GM21515 (cell line): Measurements from ENCODE around the gene RABEP2.
"Not testable (repeated sequence)": the region's sequence is repeated elsewhere in the genome, so short reads cannot be mapped to it uniquely, and the experiment has no call there.

Experiments used
- ATAC-seq: cut with Tn5 transposase; IDR thresholded peaks from one replicate; pipeline ENCODE4 v1.9.1; 2021; ENCODE audit not compliant: unreplicated experiment

Gene RABEP2

DNA sequence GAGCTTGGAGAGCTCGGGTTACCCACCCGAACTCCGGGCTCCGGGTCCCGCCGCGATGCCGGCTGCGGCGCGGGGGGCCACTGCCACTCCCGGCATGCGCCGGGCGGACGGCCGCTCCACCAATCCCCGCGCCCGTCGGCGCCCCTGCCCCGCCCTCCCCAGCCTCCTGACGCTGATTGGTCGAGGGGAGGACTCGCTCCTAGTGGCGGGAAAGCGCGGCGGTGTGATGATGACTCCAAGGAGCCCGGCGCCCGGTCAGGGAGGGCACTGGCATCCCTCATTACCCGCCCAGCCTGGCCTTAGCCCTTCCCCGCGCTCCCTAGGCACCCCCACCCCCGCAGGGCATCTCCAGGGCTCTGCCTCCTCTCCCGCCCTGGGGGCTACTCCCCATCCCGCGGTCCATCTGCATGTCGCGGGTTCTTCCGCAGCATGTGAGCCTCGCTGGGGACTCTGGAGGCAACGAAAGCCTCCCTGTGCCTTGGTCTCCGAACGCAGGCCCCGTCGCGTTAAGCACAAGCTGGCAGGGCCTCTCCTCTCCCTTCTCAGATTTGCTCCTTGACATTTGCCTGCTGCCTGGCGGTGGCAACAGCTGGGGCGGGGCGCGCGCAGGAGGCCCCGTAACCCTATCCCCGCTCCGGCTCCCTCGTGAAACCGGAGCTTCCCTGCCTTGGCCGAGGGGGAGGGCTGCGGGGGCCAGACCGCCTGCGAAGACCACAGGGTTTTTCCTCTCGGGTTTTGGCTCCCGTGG, 45.0 kb downstream of the RABEP2 start:
- ATAC-seq = peak; percentile 74

DNA sequence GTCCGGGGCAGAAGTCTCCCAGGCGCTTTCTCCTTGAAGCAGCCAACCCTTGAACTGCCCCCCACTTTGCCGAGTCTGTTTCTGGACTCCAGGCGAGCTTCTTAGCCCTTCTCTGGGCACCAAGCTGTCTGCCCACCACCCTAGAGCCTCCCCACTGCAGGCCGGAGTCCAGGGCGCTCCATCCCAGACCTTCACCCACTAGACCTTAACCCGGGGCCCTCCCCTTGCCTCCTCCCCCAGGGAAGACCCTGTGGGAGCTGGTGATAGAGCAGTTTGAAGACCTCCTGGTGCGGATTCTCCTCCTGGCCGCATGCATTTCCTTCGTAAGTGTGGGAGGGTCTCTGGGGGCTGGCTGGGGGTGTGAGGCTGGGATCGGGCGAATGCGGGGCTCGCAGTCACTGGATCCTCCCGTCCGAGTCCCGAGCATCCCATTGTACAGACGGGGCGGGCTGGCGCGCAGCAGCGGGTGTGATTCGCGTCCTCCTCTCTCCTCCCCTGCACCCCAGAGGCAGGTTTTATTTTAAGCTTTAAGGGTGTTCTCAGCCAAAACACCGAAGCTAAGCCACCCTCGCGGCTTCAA, 45.7 kb downstream of the RABEP2 start:
- peak; percentile 19 for ATAC-seq

DNA sequence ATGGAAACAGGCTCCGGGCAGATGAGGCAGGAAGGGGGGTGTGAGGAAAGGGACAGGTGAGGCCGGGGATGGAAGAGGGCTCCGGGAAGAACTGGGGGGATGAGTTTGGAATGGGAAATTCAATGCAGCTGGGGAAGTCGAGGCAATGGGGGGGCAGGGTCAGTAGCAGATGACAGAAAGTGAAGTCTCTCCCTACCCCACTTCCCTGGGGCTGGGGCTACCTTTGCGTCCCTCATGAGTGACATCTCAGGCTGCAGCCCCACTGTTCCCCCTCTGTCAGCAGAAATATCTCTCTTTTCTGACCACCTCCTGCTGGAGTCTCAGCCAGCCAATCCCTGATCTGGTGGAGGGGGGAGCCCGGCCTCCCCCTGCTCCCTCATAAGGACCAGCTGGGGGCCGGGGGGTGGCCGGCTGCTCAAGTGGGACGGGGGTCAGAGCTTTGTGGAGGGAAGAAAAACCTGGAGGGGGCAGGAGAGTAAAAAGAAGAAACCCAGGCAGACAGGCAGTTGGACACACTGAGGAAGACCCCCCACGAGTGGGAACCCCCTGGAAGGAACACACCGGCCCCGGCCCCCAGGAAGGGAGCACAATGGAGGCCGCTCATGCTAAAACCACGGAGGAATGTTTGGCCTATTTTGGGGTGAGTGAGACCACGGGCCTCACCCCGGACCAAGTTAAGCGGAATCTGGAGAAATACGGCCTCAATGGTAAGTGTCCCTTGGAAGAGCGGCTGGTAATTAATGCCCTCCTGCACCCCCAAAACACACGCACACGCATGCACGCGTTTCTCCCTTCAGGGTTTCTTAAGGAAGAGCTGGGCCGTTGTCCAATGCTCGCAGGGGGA, 46.7 kb downstream of the RABEP2 start, which contains the start of gene ATP2A1:
TSS of gene ATP2A1 (plus strand) at position 406 of the 844 bp plus-strand sequence. CDS start at position 590, 184 bp downstream.
- ATAC-seq = no peak

DNA sequence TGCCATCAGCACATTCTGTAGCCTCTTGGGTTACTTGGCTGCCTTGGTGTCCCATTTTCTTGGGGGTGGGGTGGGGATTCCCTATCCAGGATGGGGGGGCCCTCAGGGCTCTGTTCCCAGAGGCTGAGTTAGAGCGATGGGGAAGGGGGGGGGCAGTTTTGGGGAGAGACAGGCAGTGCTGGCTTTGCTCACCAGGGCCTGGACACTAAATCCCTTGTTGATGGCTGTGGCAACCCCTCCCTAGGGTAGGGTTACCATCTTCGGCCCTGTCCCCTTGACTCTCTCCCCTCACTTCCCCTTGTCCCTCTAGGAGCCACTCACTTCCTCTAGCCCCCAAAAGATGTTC, 47.4 kb downstream of the RABEP2 start:
- ATAC-seq = no peak

DNA sequence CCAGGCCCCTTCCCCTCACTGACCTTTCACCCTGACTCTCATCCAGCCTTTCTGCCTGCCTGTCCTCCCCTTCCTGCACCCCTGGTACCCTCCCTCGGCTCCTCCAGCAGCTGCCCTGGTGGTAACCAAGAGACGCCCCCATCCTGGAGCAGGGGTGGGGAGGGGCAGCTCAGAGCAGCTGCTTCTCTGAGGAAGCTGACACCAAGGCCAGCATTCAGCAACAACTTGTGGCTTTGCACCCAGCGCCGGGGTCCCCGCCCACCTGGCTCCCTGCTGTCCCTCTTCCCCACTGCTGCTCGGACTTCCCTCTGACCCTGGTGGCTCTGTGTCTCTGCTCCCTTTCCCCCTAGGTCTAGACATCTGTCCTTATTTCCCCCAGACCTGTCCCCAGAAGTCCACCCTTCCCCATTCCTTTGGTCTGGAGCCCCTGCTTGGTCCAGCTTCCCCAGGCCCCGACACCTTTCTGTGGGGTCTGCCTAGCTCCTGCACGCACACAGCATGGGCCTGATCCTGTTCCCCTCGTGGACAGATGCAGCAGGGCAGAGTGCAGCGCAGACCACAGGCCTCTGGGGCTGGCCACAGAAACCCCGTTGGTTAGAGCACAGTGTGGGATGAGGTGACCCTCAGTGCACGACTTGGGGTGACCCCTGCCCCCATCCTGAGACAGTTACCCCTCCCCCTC, 47.9 kb downstream of the RABEP2 start:
- ATAC-seq = no peak

DNA sequence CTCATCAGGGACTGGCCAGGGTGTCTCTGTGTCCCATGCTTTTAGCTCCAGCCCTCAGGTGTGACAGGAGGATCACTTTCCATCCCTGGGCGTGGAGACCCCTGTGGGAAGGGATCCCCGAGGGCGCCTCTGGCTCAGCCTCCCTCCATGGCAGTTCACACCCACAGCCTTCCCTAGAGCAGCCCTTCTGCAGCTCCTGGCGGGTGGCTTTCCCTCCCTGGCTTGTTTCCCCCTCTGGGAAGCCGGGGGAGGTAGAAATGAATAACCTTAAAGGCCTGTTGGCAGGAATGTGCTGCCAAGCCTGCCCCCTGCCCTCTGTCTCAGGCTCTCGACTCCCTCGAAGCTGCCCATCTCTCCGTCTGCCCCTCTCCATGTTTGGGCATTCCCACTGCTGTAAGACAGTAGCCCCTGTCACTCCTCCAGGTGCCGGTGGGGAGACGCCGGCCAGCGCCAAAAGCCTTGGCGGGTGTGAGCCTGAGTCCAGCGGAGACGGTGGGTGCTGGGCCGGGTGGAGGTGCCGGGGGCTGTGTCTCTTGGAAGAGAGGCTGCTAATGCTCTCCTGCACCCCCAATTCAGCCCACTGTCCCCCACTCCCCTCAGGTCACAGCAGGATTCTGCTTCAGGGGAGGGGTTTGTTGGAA, 48.9 kb downstream of the RABEP2 start:
- no peak for ATAC-seq

DNA sequence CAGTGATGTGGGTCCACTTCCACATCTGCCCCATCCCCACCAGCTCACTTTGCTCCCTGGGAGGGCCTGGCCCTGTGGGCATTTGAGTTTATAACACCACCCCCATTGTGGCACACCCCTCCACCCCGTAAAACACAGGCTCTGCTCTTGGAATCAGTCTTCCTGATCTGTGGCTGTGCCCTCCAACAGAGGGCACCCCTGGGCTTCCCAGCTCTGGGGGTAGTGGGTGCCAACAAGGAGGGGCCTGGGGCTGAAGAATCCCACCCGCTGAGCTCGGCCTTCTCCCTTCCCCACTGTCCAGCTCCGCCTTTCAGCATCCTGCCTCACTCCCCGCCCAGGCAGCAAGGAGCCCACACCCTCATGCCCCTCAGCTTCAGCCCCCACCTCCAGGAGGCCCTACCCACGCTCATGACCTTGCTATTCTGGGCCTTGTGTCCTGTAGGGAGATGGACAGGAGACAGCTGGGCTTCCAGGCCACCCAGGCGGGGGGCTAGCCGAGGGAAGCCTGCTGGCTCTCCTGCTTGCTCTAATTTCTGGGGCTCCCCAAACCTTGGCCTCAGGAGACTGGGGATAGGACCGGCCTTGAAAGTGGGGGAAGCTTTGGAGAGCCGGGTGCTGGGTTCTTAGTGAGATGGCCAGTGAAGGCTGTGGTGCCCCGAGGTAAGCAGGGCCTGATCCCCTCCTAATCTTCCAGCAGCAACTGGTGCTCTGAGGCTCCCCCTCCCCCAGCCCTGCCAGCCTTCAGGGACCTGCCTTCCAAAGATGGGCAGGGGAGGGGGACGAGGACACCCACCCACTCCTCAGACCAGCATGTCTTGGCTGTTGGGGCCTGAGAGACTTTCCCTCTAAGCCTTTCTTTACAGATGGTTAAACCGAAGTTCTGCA, 49.7 kb downstream of the RABEP2 start:
- ATAC-seq = no peak

GRCh38 chr16:28874406-28874805, 50.6 kb downstream of the RABEP2 start:
- no peak for ATAC-seq

DNA sequence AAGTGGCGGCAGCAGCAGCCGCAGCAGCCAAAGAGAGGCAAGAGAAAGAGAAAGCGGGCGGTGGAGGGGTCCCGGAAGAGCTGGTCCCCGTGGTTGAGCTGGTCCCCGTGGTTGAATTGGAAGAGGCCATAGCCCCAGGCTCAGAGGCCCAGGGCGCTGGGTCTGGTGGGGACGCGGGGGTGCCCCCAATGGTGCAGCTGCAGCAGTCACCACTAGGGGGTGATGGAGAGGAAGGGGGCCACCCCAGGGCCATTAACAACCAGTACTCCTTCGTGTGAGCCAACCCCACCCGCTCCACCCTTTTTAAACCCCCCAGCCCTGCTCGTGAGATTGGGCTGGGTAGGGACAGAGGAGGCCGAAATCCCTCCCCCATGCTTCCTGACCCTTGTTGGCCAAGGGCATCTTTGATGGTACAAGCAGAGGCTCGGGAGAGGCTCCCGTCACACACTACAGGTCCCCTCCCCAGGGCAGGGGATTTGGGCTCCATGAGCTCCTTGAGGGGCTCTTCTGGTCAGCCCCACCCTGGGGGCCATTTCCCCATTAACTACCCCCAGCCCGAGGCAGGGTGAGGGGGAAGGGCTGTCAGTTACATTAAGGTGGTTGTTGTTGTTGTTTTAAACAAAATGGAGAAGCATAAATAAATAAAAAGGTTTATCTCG, 51.4 kb downstream of the RABEP2 start:
- ATAC-seq = no peak

- ATAC-seq = no peak
Observed at GRCh38 chr16:28872952-28873351, 52.1 kb downstream of the RABEP2 start.

GRCh38 chr16:28869201-28869600, 55.8 kb downstream of the RABEP2 start:
- ATAC-seq = no peak

- ATAC-seq = not testable (repeated sequence)
Observed at GRCh38 chr16:28867646-28868045, 57.4 kb downstream of the RABEP2 start.

DNA sequence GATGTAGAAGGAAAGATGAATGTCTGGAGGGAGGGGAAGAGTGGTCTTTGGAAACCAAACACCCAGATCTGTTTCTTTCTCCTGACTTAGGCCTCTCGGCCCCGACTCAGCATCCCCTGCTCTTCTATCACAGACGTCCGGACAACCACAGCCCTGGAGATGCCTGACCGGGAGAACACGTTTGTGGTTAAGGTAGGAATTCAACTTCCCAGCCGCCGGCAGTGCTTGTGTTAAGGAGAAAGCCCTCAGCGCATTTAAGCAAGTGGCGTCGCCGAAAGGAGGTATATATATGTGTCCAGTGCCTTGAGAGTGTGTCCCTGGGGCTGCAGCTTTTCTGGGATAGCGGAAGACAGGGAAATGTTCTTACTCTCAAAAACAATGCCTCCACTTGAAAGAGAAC, 57.8 kb downstream of the RABEP2 start:
- no peak for ATAC-seq

GRCh38 chr16:28866454-28866804, 58.6 kb downstream of the RABEP2 start:
- ATAC-seq = no peak

DNA sequence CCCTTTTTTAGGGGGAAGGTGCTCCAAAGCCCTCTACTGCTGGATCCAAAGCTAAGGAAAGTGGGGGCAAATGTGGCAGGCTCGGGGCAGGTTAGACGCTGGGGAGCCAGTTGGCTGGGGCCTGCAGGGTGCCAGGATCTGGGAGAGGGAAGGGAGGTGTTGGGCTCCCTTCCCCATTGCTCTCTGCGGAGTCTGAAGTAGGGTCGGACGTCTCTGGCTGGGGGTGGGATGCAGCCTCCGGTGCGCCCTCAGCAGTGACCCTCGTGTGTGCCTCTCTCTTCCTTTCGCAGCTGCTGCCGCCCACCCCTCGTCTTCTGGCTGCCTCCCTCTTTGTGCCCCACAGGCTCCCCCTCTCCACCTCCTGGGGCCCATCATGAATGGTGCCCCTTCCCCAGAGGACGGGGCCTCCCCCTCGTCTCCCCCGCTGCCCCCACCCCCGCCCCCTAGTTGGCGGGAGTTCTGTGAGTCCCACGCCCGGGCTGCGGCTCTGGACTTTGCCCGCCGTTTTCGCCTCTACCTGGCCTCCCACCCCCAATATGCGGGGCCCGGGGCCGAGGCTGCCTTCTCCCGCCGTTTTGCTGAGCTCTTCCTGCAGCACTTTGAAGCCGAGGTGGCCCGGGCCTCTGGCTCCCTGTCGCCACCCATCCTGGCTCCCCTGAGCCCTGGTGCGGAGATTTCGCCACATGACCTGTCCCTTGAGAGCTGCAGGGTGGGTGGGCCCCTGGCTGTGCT, 59.1 kb downstream of the RABEP2 start:
- ATAC-seq = no peak

GRCh38 chr16:28865001-28865688, 59.9 kb downstream of the RABEP2 start:
- no peak for ATAC-seq

GRCh38 chr16:28863929-28864793, 60.9 kb downstream of the RABEP2 start:
- no peak for ATAC-seq
